ENCODE data around the gene GCFC2.

Gene GCFC2

GRCh38 chr2:75646090-75646582 lies 64.6 kb downstream of the GCFC2 start:
- Histone ChIP-seq H3K4me3 (ENCODE audit: low read length) (peak overlapping the region; percentile 96), H3K36me3 (ENCODE audit: control insufficient read depth, insufficient read depth, low read length, severe bottlenecking) (peaks cover 19% of the 10 kb centered on the region), H3K9me3 (ENCODE audit: control insufficient read depth, low read length) (no peaks in the 10 kb centered on the region), H3K4me1 (ENCODE audit: control insufficient read depth, insufficient read depth, low read length) (peaks cover 20% of the 10 kb centered on the region), H3K27me3 (replicated peaks; ENCODE audit: control insufficient read depth, insufficient read depth, low read length) (no peaks in the 10 kb centered on the region), H3K9ac (ENCODE audit: low read length) (peak overlapping the region; percentile 96)
- DNase-seq (ENCODE audit: low read depth): no peak

GRCh38 chr2:75645643-75646042 lies 65.1 kb downstream of the GCFC2 start:
- no peak overlapping the region for H3K4me3 ChIP-seq (ENCODE audit: low read length)
- H3K9ac ChIP-seq (ENCODE audit: low read length): no peak overlapping the region
- DNase-seq (ENCODE audit: low read depth): no peak
- peaks cover 14% of the 10 kb centered on the region for H3K36me3 ChIP-seq (ENCODE audit: control insufficient read depth, insufficient read depth, low read length, severe bottlenecking)
- H3K9me3 ChIP-seq (ENCODE audit: control insufficient read depth, low read length): no peaks in the 10 kb centered on the region
- no peaks in the 10 kb centered on the region for H3K27me3 ChIP-seq (replicated peaks; ENCODE audit: control insufficient read depth, insufficient read depth, low read length)
- H3K4me1 ChIP-seq (ENCODE audit: control insufficient read depth, insufficient read depth, low read length): peaks cover 24% of the 10 kb centered on the region

- Histone ChIP-seq H3K4me1 (ENCODE audit: control insufficient read depth, insufficient read depth, low read length) (peaks cover 25% of the 10 kb centered on the region), H3K36me3 (ENCODE audit: control insufficient read depth, insufficient read depth, low read length, severe bottlenecking) (no peaks in the 10 kb centered on the region), H3K27me3 (replicated peaks; ENCODE audit: control insufficient read depth, insufficient read depth, low read length) (no peaks in the 10 kb centered on the region), H3K4me3 (ENCODE audit: low read length) (no peak overlapping the region), H3K9me3 (ENCODE audit: control insufficient read depth, low read length) (no peaks in the 10 kb centered on the region), H3K9ac (ENCODE audit: low read length) (no peak overlapping the region)
- no peak for DNase-seq (ENCODE audit: low read depth)
Observed at GRCh38 chr2:75643980-75644379, 66.7 kb downstream of the GCFC2 start.

- no peak for DNase-seq (ENCODE audit: low read depth)
- peaks cover 8% of the 10 kb centered on the region for H3K27me3 ChIP-seq (replicated peaks; ENCODE audit: control insufficient read depth, insufficient read depth, low read length)
- H3K9me3 ChIP-seq (ENCODE audit: control insufficient read depth, low read length): no peaks in the 10 kb centered on the region
- H3K4me3 ChIP-seq (ENCODE audit: low read length): peak overlapping the region; percentile 48
- no peak overlapping the region for H3K9ac ChIP-seq (ENCODE audit: low read length)
- peaks cover 15% of the 10 kb centered on the region for H3K4me1 ChIP-seq (ENCODE audit: control insufficient read depth, insufficient read depth, low read length)
- no peaks in the 10 kb centered on the region for H3K36me3 ChIP-seq (ENCODE audit: control insufficient read depth, insufficient read depth, low read length, severe bottlenecking)
Observed at GRCh38 chr2:75641587-75641986, 69.1 kb downstream of the GCFC2 start.

GRCh38 chr2:75640621-75641121 lies 70.0 kb downstream of the GCFC2 start:
- no peaks in the 10 kb centered on the region for H3K9me3 ChIP-seq (ENCODE audit: control insufficient read depth, low read length)
- peak overlapping the region; percentile 48 for H3K4me3 ChIP-seq (ENCODE audit: low read length)
- no peaks in the 10 kb centered on the region for H3K36me3 ChIP-seq (ENCODE audit: control insufficient read depth, insufficient read depth, low read length, severe bottlenecking)
- H3K9ac ChIP-seq (ENCODE audit: low read length): peak overlapping the region; percentile 30
- peaks cover 12% of the 10 kb centered on the region for H3K4me1 ChIP-seq (ENCODE audit: control insufficient read depth, insufficient read depth, low read length)
- peaks cover 8% of the 10 kb centered on the region for H3K27me3 ChIP-seq (replicated peaks; ENCODE audit: control insufficient read depth, insufficient read depth, low read length)
- peak; percentile 92 for DNase-seq (ENCODE audit: low read depth)

- H3K4me1 ChIP-seq (ENCODE audit: control insufficient read depth, insufficient read depth, low read length): peaks cover 17% of the 10 kb centered on the region
- H3K4me3 ChIP-seq (ENCODE audit: low read length): no peak overlapping the region
- no peak overlapping the region for H3K9ac ChIP-seq (ENCODE audit: low read length)
- no peaks in the 10 kb centered on the region for H3K36me3 ChIP-seq (ENCODE audit: control insufficient read depth, insufficient read depth, low read length, severe bottlenecking)
- no peak for DNase-seq (ENCODE audit: low read depth)
- no peaks in the 10 kb centered on the region for H3K9me3 ChIP-seq (ENCODE audit: control insufficient read depth, low read length)
- H3K27me3 ChIP-seq (replicated peaks; ENCODE audit: control insufficient read depth, insufficient read depth, low read length): peaks cover 8% of the 10 kb centered on the region
Observed at GRCh38 chr2:75637568-75637967, 73.1 kb downstream of the GCFC2 start.

GRCh38 chr2:75634945-75635344 lies 75.8 kb downstream of the GCFC2 start:
- H3K9ac ChIP-seq (ENCODE audit: low read length): no peak overlapping the region
- peaks cover 19% of the 10 kb centered on the region for H3K4me1 ChIP-seq (ENCODE audit: control insufficient read depth, insufficient read depth, low read length)
- peaks cover 8% of the 10 kb centered on the region for H3K27me3 ChIP-seq (replicated peaks; ENCODE audit: control insufficient read depth, insufficient read depth, low read length)
- no peaks in the 10 kb centered on the region for H3K36me3 ChIP-seq (ENCODE audit: control insufficient read depth, insufficient read depth, low read length, severe bottlenecking)
- H3K4me3 ChIP-seq (ENCODE audit: low read length): no peak overlapping the region
- no peak for DNase-seq (ENCODE audit: low read depth)
- no peaks in the 10 kb centered on the region for H3K9me3 ChIP-seq (ENCODE audit: control insufficient read depth, low read length)

GRCh38 chr2:75633620-75634019 lies 77.1 kb downstream of the GCFC2 start:
- Histone ChIP-seq H3K27me3 (replicated peaks; ENCODE audit: control insufficient read depth, insufficient read depth, low read length) (peaks cover 8% of the 10 kb centered on the region), H3K9ac (ENCODE audit: low read length) (no peak overlapping the region), H3K4me1 (ENCODE audit: control insufficient read depth, insufficient read depth, low read length) (peaks cover 19% of the 10 kb centered on the region), H3K36me3 (ENCODE audit: control insufficient read depth, insufficient read depth, low read length, severe bottlenecking) (no peaks in the 10 kb centered on the region), H3K9me3 (ENCODE audit: control insufficient read depth, low read length) (no peaks in the 10 kb centered on the region), H3K4me3 (ENCODE audit: low read length) (no peak overlapping the region)
- no peak for DNase-seq (ENCODE audit: low read depth)

GRCh38 chr2:75632813-75633212 lies 77.9 kb downstream of the GCFC2 start:
- Histone ChIP-seq H3K4me1 (ENCODE audit: control insufficient read depth, insufficient read depth, low read length) (peaks cover 19% of the 10 kb centered on the region), H3K36me3 (ENCODE audit: control insufficient read depth, insufficient read depth, low read length, severe bottlenecking) (no peaks in the 10 kb centered on the region), H3K9me3 (ENCODE audit: control insufficient read depth, low read length) (no peaks in the 10 kb centered on the region), H3K4me3 (ENCODE audit: low read length) (no peak overlapping the region), H3K27me3 (replicated peaks; ENCODE audit: control insufficient read depth, insufficient read depth, low read length) (peaks cover 7% of the 10 kb centered on the region), H3K9ac (ENCODE audit: low read length) (no peak overlapping the region)
- DNase-seq (ENCODE audit: low read depth): no peak

- Histone ChIP-seq H3K9me3 (ENCODE audit: control insufficient read depth, low read length) (no peaks in the 10 kb centered on the region), H3K9ac (ENCODE audit: low read length) (no peak overlapping the region), H3K4me1 (ENCODE audit: control insufficient read depth, insufficient read depth, low read length) (peaks cover 19% of the 10 kb centered on the region), H3K4me3 (ENCODE audit: low read length) (peak overlapping the region; percentile 59), H3K27me3 (replicated peaks; ENCODE audit: control insufficient read depth, insufficient read depth, low read length) (peaks cover under 1% of the 10 kb centered on the region), H3K36me3 (ENCODE audit: control insufficient read depth, insufficient read depth, low read length, severe bottlenecking) (no peaks in the 10 kb centered on the region)
- DNase-seq (ENCODE audit: low read depth): peak; percentile 51
Observed at GRCh38 chr2:75632091-75632701, 78.5 kb downstream of the GCFC2 start.

- Histone ChIP-seq H3K36me3 (ENCODE audit: control insufficient read depth, insufficient read depth, low read length, severe bottlenecking) (no peaks in the 10 kb centered on the region), H3K27me3 (replicated peaks; ENCODE audit: control insufficient read depth, insufficient read depth, low read length) (no peaks in the 10 kb centered on the region), H3K9me3 (ENCODE audit: control insufficient read depth, low read length) (no peaks in the 10 kb centered on the region), H3K9ac (ENCODE audit: low read length) (no peak overlapping the region), H3K4me3 (ENCODE audit: low read length) (no peak overlapping the region), H3K4me1 (ENCODE audit: control insufficient read depth, insufficient read depth, low read length) (peaks cover 33% of the 10 kb centered on the region)
- peak; percentile 89 for DNase-seq (ENCODE audit: low read depth)
Observed at GRCh38 chr2:75627902-75628504, 82.7 kb downstream of the GCFC2 start.

Data from adipocyte (in vitro differentiated cells).